Endothelial cell of hepatic sinusoid (primary cell): ENCODE results near the gene BBS7.

Experiments used
- in situ Hi-C: cut with HindIII; loops from 2 replicates; pipeline ENCODE4 v1.10.0; 2017; ENCODE audit warnings: low sequenced_read_pairs

BBS7 gene

GRCh38 chr4:121869841-121870822, at the start of gene BBS7:
TSS of gene BBS7 (minus strand) at chr4:121870474. CDS start at chr4:121870313, 161 bp downstream.
- in situ Hi-C loops, result no loop called here

GRCh38 chr4:121913667-121914066, 43.4 kb upstream of the BBS7 start:
- in situ Hi-C loops, result no loop called here

GRCh38 chr4:121908346-121908745, 38.1 kb upstream of the BBS7 start:
- in situ Hi-C loops, result no loop called here

- in situ Hi-C loops, result no loop called here
These were observed 30.1 kb upstream of the BBS7 start for GRCh38 chr4:121900132-121900983.

- in situ Hi-C loops, result no loop called here
These were observed 27.9 kb upstream of the BBS7 start for GRCh38 chr4:121898150-121898549.

GRCh38 chr4:121888134-121888533, 17.9 kb upstream of the BBS7 start:
- in situ Hi-C loops, result no loop called here

GRCh38 chr4:121885115-121885514, 14.8 kb upstream of the BBS7 start:
- in situ Hi-C loops, result no loop called here

GRCh38 chr4:121881158-121881557, 10.9 kb upstream of the BBS7 start:
- in situ Hi-C loops, result loop anchor here (5.0 kb wide), 2 partner anchors 51 to 96 kb away; no protein-coding TSS in a partner anchor

GRCh38 chr4:121879135-121879534, 8.9 kb upstream of the BBS7 start:
- in situ Hi-C loops, result no loop called here

GRCh38 chr4:121877041-121877773, 6.9 kb upstream of the BBS7 start:
- in situ Hi-C loops, result no loop called here

GRCh38 chr4:121876070-121876469, 5.8 kb upstream of the BBS7 start:
- in situ Hi-C loops, result no loop called here

- in situ Hi-C loops, result no loop called here
These were observed 5.4 kb upstream of the BBS7 start for GRCh38 chr4:121875652-121876051.

GRCh38 chr4:121873604-121874003, 3.3 kb upstream of the BBS7 start:
- in situ Hi-C loops, result no loop called here

GRCh38 chr4:121863799-121864198, 6.5 kb downstream of the BBS7 start:
- in situ Hi-C loops, result no loop called here

- in situ Hi-C loops, result no loop called here
These were observed 8.8 kb downstream of the BBS7 start for GRCh38 chr4:121861426-121861825.

- in situ Hi-C loops, result no loop called here
These were observed 10.2 kb downstream of the BBS7 start for GRCh38 chr4:121860121-121860520.

GRCh38 chr4:121851354-121851753, 18.9 kb downstream of the BBS7 start:
- in situ Hi-C loops, result no loop called here

- in situ Hi-C loops, result no loop called here
These were observed 23.6 kb downstream of the BBS7 start for GRCh38 chr4:121846662-121847061.

- in situ Hi-C loops, result no loop called here
These were observed 27.4 kb downstream of the BBS7 start for GRCh38 chr4:121842862-121843261.

GRCh38 chr4:121838136-121838535, 32.1 kb downstream of the BBS7 start:
- in situ Hi-C loops, result no loop called here

GRCh38 chr4:121829511-121829910, 40.8 kb downstream of the BBS7 start:
- in situ Hi-C loops, result no loop called here
